Measurements from ENCODE around the gene MANF. TPM values are rescaled to one million over a fixed set of nuclear protein-coding genes. Genes with fewer than 3 reads are reported as not detected.

MANF gene
- total and polyA plus RNA-seq, 4 donors, result 40.1 to 173 (median 86.7) TPM

DNA sequence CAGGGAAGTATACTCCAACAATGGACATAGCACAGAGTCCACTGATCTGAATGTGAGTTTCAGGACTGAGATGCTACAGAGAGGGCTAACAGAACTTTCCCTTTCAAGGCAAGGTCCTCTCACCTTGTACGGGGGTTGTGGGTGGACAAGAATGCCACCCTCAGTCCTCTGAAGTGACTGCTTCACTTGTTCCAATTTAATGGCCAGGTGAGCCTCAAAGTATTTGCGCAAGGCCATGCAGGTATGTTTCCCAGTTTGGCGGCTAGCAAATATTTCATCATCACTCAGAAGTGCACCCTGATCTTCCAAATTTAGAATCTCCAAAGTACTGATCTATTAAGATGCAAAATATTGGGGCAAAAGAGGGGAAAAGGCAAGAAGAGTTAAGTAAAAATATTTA is 44.0 kb downstream of the MANF start:
- Histone ChIP-seq H3K9me3 (ENCODE audit: control insufficient read depth in 4 of 4, insufficient read depth in 3 of 4, low read length in 3 of 4) (no peaks in the 10 kb centered on the region), H3K4me3 (no peak overlapping the region), H3K9ac (ENCODE audit: insufficient read depth in 1 of 2, low read length in 2 of 2) (no peak overlapping the region), H3K4me1 (ENCODE audit: control insufficient read depth in 5 of 5, insufficient read depth in 5 of 5, low read length in 5 of 5) (no peaks in the 10 kb centered on the region), H3K36me3 (ENCODE audit: control insufficient read depth in 4 of 4, insufficient read depth in 4 of 4, low read length in 4 of 4) (peaks cover 8 to 27% (median 17%) of the 10 kb centered on the region in 4 donors), H3K27ac (ENCODE audit: low read depth in 1 of 2, low read length in 1 of 2) (no peak overlapping the region), H3K27me3 (ENCODE audit: control insufficient read depth in 3 of 3, insufficient read depth in 3 of 3, low read length in 2 of 3) (no peaks in the 10 kb centered on the region)
- 73 to 95% methylated on average over 3 of the region's 3 CpGs for WGBS, 2 donors
- no peak for ATAC-seq (ENCODE audit: insufficient read depth, low FRiP score)
- DNase-seq, result no peak
- TF ChIP-seq, protein P1, sequence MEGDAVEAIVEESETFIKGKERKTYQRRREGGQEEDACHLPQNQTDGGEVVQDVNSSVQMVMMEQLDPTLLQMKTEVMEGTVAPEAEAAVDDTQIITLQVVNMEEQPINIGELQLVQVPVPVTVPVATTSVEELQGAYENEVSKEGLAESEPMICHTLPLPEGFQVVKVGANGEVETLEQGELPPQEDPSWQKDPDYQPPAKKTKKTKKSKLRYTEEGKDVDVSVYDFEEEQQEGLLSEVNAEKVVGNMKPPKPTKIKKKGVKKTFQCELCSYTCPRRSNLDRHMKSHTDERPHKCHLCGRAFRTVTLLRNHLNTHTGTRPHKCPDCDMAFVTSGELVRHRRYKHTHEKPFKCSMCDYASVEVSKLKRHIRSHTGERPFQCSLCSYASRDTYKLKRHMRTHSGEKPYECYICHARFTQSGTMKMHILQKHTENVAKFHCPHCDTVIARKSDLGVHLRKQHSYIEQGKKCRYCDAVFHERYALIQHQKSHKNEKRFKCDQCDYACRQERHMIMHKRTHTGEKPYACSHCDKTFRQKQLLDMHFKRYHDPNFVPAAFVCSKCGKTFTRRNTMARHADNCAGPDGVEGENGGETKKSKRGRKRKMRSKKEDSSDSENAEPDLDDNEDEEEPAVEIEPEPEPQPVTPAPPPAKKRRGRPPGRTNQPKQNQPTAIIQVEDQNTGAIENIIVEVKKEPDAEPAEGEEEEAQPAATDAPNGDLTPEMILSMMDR (IDR thresholded peaks at IDR 0.05; ENCODE audit: control extremely low read depth, extremely low read depth), result no peak

DNA sequence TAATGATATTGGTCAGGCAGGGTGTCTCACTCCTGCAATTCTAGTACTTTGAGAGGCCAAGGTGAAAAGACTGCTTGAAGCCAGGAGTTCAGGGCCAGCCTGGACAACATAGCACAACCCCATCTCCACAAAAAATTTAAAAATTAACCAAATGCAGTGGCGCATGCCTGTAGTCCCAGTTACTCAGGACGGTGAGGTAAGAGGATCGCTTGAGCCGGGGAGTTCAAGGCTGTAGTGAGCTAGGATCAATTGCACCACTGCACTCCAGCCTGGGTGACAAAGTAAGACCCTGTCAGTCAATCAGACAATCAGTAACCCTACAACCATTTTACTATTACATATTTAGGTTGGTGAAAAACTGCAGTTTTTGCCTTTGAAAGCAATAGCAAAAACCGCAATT is 49.0 kb downstream of the MANF start:
- Histone ChIP-seq H3K9ac (ENCODE audit: insufficient read depth in 1 of 2, low read length in 2 of 2) (no peak overlapping the region), H3K4me1 (ENCODE audit: control insufficient read depth in 5 of 5, insufficient read depth in 5 of 5, low read length in 5 of 5) (no peaks in the 10 kb centered on the region), H3K27ac (ENCODE audit: low read depth in 1 of 2, low read length in 1 of 2) (no peak overlapping the region), H3K4me3 (no peak overlapping the region), H3K36me3 (ENCODE audit: control insufficient read depth in 4 of 4, insufficient read depth in 4 of 4, low read length in 4 of 4) (peaks cover 4 to 20% (median 13%) of the 10 kb centered on the region in 4 donors), H3K9me3 (ENCODE audit: control insufficient read depth in 4 of 4, insufficient read depth in 3 of 4, low read length in 3 of 4) (no peaks in the 10 kb centered on the region), H3K27me3 (ENCODE audit: control insufficient read depth in 3 of 3, insufficient read depth in 3 of 3, low read length in 2 of 3) (no peaks in the 10 kb centered on the region)
- no peak for ATAC-seq (ENCODE audit: insufficient read depth, low FRiP score)
- WGBS, 2 donors, result 95 to 99% methylated on average over 5 of the region's 5 CpGs
- TF ChIP-seq, protein P1 (IDR thresholded peaks at IDR 0.05; ENCODE audit: control extremely low read depth, extremely low read depth), result no peak
- no peak for DNase-seq

DNA sequence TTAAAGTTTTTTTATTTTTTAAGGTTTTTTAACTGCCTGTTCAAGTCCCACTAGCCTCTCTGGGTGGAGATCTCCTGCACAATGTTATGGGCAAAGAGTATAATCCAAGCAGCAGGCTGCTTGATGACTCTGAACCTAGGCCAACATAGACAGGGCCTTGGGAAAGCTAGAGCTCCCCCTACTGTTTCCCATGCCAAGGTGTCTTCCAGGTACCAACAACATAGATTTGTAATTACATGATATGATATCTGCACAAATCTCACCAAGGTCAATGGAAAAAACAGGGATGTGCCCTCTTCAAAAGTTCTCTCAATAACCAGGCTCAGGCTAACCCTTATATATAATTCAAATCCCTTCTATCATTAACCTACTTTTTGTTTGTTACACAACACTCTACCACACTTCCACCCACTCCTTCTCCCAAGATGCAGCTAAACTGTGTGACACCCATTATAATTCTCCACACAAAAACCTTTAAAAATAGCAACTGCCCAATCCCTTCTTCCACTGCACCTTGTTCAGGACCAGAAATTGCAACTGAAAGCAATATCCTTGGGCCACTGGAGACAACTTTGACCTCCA is 49.7 kb downstream of the MANF start:
- H3K4me3 ChIP-seq, result no peak overlapping the region
- H3K27me3 ChIP-seq (ENCODE audit: control insufficient read depth in 3 of 3, insufficient read depth in 3 of 3, low read length in 2 of 3), result no peaks in the 10 kb centered on the region
- no peak overlapping the region for H3K27ac ChIP-seq (ENCODE audit: low read depth in 1 of 2, low read length in 1 of 2)
- TF ChIP-seq, protein P1 (IDR thresholded peaks at IDR 0.05; ENCODE audit: control extremely low read depth, extremely low read depth), result peak; percentile 49
- H3K9ac ChIP-seq (ENCODE audit: insufficient read depth in 1 of 2, low read length in 2 of 2), result no peak overlapping the region
- DNase-seq (peak in 2 of 3 donors; percentile 31 to 56), ATAC-seq (ENCODE audit: insufficient read depth, low FRiP score) (no peak)
- no peaks in the 10 kb centered on the region for H3K9me3 ChIP-seq (ENCODE audit: control insufficient read depth in 4 of 4, insufficient read depth in 3 of 4, low read length in 3 of 4)
- no peaks in the 10 kb centered on the region for H3K4me1 ChIP-seq (ENCODE audit: control insufficient read depth in 5 of 5, insufficient read depth in 5 of 5, low read length in 5 of 5)
- H3K36me3 ChIP-seq (ENCODE audit: control insufficient read depth in 4 of 4, insufficient read depth in 4 of 4, low read length in 4 of 4), result peaks cover 3 to 19% (median 11%) of the 10 kb centered on the region in 4 donors
